Tibial nerve (tissue), 4 donors: Measurements from ENCODE around the gene OAS2. TPM values are rescaled to one million over a fixed set of nuclear protein-coding genes. Genes with fewer than 3 reads are reported as not detected.
A peak's percentile ranks its signal among the peaks of the same experiment; 100 is the strongest.

Experiments
- DNase-seq, 2 donors: peaks; one replicate each; pipeline ENCODE4 v3.0.0-alpha.2; 2019; ENCODE audit warnings: low spot score in 2 of 2
- H3K27ac ChIP-seq, 4 donors: fragments of 200-600 bp; sonication (generic) in 3 of 4; one replicate each; pipeline ENCODE4 v1.5.1; 2017 to 2019; ENCODE audit warnings: mild to moderate bottlenecking in 1 of 4
- H3K27me3 ChIP-seq, 2 donors: fragments of 200-600 bp; sonication (generic) in 1 of 2; one replicate each; pipeline versions ENCODE4 v1.5.1 to v1.6.0; 2017 to 2019
- H3K36me3 ChIP-seq, 3 donors: fragments of 200-600 bp; sonication (generic); one replicate each; pipeline ENCODE4 v1.5.1; 2018 to 2019
- H3K4me1 ChIP-seq, 4 donors: fragments of 200-600 bp; sonication (generic) in 3 of 4; one replicate each; pipeline ENCODE4 v1.5.1; 2017 to 2019
- H3K4me3 ChIP-seq, 4 donors: fragments of 200-600 bp; sonication (generic) in 3 of 4; one replicate each; pipeline ENCODE4 v1.5.1; 2017 to 2019; ENCODE audit warnings: mild to moderate bottlenecking in 1 of 4, moderate library complexity in 1 of 4
- H3K9me3 ChIP-seq, 4 donors: fragments of 200-600 bp; sonication (generic) in 3 of 4; one replicate each; pipeline ENCODE4 v1.5.1; 2017 to 2019
- CTCF ChIP-seq, 5 experiments: fragments of 200-600 bp in 3 of 5; fragments of 450-650 bp in 2 of 5; sonication (generic) in 3 of 5; IDR thresholded peaks; one replicate each; pipeline ENCODE4 v1.5.1; 2016 to 2019; ENCODE audit warnings: antibody characterized with exemption in 5 of 5, mild to moderate bottlenecking in 3 of 5, moderate library complexity in 2 of 5
- EP300 ChIP-seq, 2 donors: sonication (generic); formaldehyde crosslinking; IDR thresholded peaks; one replicate each; pipeline ENCODE4 v1.6.1; 2017; ENCODE audit warnings: antibody characterized with exemption in 2 of 2, mild to moderate bottlenecking in 1 of 2
- POLR2A ChIP-seq, 2 donors: fragments of 450-650 bp; IDR thresholded peaks; one replicate each; pipeline ENCODE4 v1.6.1; 2017; ENCODE audit warnings: antibody characterized with exemption in 2 of 2, mild to moderate bottlenecking in 2 of 2, moderate library complexity in 2 of 2
- WGBS, 2 donors: methylation state at CpG; one replicate each; pipeline ENCODE4 v1.1.5; 2018; 5-methylcytosine and 5-hydroxymethylcytosine counted together
- total RNA-seq, 4 donors: library from RNA; depleted of rRNA; stranded (reverse); fragments of >200 nt; gene quantifications; one replicate each; pipeline ENCODE4 v1.1.0, GENCODE V29; 2016

Gene OAS2
- total RNA-seq, 4 donors from 2014 or later, result 3.1 to 28.4 (median 6.3) TPM

- no peaks in the 10 kb centered on the region for H3K9me3 ChIP-seq
- no peak for TF ChIP-seq POLR2A (IDR thresholded peaks at IDR 0.05)
- no peak for TF ChIP-seq EP300 (IDR thresholded peaks at IDR 0.05)
- no peak for TF ChIP-seq CTCF (IDR thresholded peaks at IDR 0.05)
- no peak overlapping the region for H3K4me3 ChIP-seq
- WGBS, 2 donors, result 70 to 72% methylated on average over 4 of the region's 4 CpGs
- H3K36me3 ChIP-seq, result no peaks in the 10 kb centered on the region
- H3K4me1 ChIP-seq, result peaks cover 0 to 24% (median 8%) of the 10 kb centered on the region in 4 donors
- DNase-seq, result no peak
- no peak overlapping the region for H3K27ac ChIP-seq
- peaks cover 0 to 42% of the 10 kb centered on the region in 2 donors for H3K27me3 ChIP-seq
These were observed 76.7 kb downstream of the OAS2 start for GRCh38 chr12:113054948-113055486.

GRCh38 chr12:113055594-113056380 is 77.5 kb downstream of the OAS2 start:
- TF ChIP-seq EP300 (IDR thresholded peaks at IDR 0.05) (no peak), CTCF (IDR thresholded peaks at IDR 0.05) (no peak), POLR2A (IDR thresholded peaks at IDR 0.05) (no peak)
- Histone ChIP-seq H3K27me3 (peaks cover 0 to 42% of the 10 kb centered on the region in 2 donors), H3K27ac (peak overlapping the region in 2 of 4 donors; percentile 66 to 68), H3K36me3 (no peaks in the 10 kb centered on the region), H3K9me3 (no peaks in the 10 kb centered on the region), H3K4me1 (peaks cover 0 to 24% (median 8%) of the 10 kb centered on the region in 4 donors), H3K4me3 (peak overlapping the region in 1 of 4 donors; percentile 64)
- 33% methylated on average over 9 to 13 of the region's 13 CpGs for WGBS, 2 donors
- DNase-seq, result no peak

- Histone ChIP-seq H3K4me3 (peak overlapping the region; percentile 30 to 64 (median 48)), H3K4me1 (peaks cover 0 to 24% (median 8%) of the 10 kb centered on the region in 4 donors), H3K9me3 (no peaks in the 10 kb centered on the region), H3K27ac (peak overlapping the region in 2 of 4 donors; percentile 66 to 68), H3K27me3 (peaks cover 0 to 42% of the 10 kb centered on the region in 2 donors), H3K36me3 (no peaks in the 10 kb centered on the region)
- TF ChIP-seq CTCF (IDR thresholded peaks at IDR 0.05) (no peak), POLR2A (IDR thresholded peaks at IDR 0.05) (no peak), EP300 (IDR thresholded peaks at IDR 0.05) (no peak)
- WGBS, 2 donors, result 4 to 5% methylated on average over 8 of the region's 8 CpGs
- no peak for DNase-seq
These were observed 78.0 kb downstream of the OAS2 start for GRCh38 chr12:113056381-113056630.

- TF ChIP-seq CTCF (IDR thresholded peaks at IDR 0.05) (no peak), POLR2A (IDR thresholded peaks at IDR 0.05) (no peak), EP300 (IDR thresholded peaks at IDR 0.05) (no peak)
- Histone ChIP-seq H3K36me3 (no peaks in the 10 kb centered on the region), H3K4me1 (peaks cover 0 to 24% (median 8%) of the 10 kb centered on the region in 4 donors), H3K4me3 (peak within 1 kb of the TSS; percentile 30 to 64 (median 48)), H3K9me3 (no peaks in the 10 kb centered on the region), H3K27me3 (peaks cover 0 to 42% of the 10 kb centered on the region in 2 donors), H3K27ac (peak within 1 kb of the TSS in 2 of 4 donors; percentile 66 to 68)
- 0 to 1% methylated on average over 35 to 37 of the region's 94 CpGs for WGBS, 2 donors
- no peak for DNase-seq
These were observed 78.5 kb downstream of the OAS2 start, which contains the start of gene DTX1 for GRCh38 chr12:113056631-113057488. DTX1 (plus strand) TSS chr12:113056730; CDS start chr12:113058193, 1,463 bp downstream.
